NCI-H460 (cell line): ENCODE data around the gene CHMP4A. TPM values are rescaled to one million over a fixed set of nuclear protein-coding genes. Genes with fewer than 3 reads are reported as not detected.
A peak's percentile ranks its signal among the peaks of the same experiment; 100 is the strongest.
"Not testable (repeated sequence)": the region's sequence is repeated elsewhere in the genome, so short reads cannot be mapped to it uniquely, and the experiment has no call there.

Source experiments
- DNase-seq: peaks from one replicate; pipeline ENCODE4 v3.0.0-alpha.2; 2016; ENCODE audit warnings: low read depth; ENCODE audit errors: extremely low read depth
- total RNA-seq: library from RNA; depleted of rRNA; stranded (reverse); fragments of >200 nt; shearing (Covaris generic); gene quantifications from 2 replicates; pipeline ENCODE4 v1.2.3, GENCODE V29; 2014

Gene CHMP4A
- total RNA-seq, 1 experiment from 2014 or later = 82.4 TPM

GRCh38 chr14:24231263-24232120 lies 18.2 kb upstream of the CHMP4A start:
- DNase-seq = no peak

DNA sequence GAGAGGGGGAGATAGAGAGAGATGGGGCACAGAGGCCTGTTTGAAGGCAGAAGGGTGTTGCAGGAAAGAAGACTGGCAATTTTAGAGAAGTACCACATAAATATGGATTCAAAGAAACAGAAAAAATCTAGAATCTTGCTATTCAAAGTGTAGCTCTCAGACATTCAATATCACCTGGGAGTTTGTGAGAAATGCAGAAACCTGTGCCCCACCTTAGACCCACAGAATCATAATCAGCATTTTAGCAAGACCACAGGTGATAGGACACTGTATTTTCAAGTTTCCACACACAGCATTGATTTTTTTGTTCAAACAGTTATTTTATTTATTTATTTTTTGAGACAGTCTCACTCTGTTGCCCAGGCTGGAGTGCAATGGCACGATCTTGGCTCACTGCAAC lies 15.6 kb upstream of the CHMP4A start:
- no peak for DNase-seq

GRCh38 chr14:24226473-24226872 lies 13.2 kb upstream of the CHMP4A start:
- DNase-seq = no peak

- no peak for DNase-seq
Measured at GRCh38 chr14:24224618-24225071, 11.4 kb upstream of the CHMP4A start.

GRCh38 chr14:24222987-24223386 lies 9.7 kb upstream of the CHMP4A start:
- DNase-seq = not testable (repeated sequence)

GRCh38 chr14:24219521-24219920 lies 6.2 kb upstream of the CHMP4A start:
- no peak for DNase-seq

- no peak for DNase-seq
Measured at GRCh38 chr14:24219080-24219479, 5.8 kb upstream of the CHMP4A start.

DNA sequence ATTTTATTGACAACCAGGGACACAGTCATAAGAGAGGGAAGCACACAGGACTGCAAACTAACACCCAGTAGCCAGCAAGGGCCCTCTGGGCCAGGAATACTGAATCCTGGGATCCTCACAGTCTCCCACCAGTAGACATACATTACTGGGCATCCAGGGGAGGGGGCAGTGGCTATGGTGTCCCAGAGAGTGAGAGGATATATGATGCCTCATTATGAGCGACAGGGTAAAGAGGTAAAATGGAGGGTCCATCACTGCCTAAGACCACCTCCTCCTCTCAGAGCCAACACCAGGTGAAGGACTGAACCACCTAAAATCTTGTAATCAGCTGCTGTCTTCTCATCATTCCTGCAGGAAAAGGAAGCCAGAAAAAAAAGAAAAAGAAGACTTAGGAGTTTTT lies 3.6 kb upstream of the CHMP4A start:
- DNase-seq = not testable (repeated sequence)

DNA sequence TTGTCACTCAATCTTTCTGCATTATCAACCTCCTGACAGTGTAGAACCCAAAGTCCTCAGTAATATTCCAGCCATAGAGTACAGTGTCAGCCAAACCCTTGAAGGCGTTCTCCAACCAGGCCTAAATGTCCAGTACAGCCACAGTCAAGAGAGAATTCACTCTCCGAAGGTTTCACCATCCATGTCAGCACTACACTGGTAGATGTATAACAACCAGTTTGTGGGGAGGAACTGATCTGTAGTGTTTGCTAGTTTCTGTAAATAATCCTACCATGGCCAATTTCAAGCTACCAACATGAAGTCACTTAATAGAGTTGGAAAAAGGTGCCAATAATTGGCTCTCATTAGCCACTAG lies 3.0 kb upstream of the CHMP4A start:
- DNase-seq = no peak

DNA sequence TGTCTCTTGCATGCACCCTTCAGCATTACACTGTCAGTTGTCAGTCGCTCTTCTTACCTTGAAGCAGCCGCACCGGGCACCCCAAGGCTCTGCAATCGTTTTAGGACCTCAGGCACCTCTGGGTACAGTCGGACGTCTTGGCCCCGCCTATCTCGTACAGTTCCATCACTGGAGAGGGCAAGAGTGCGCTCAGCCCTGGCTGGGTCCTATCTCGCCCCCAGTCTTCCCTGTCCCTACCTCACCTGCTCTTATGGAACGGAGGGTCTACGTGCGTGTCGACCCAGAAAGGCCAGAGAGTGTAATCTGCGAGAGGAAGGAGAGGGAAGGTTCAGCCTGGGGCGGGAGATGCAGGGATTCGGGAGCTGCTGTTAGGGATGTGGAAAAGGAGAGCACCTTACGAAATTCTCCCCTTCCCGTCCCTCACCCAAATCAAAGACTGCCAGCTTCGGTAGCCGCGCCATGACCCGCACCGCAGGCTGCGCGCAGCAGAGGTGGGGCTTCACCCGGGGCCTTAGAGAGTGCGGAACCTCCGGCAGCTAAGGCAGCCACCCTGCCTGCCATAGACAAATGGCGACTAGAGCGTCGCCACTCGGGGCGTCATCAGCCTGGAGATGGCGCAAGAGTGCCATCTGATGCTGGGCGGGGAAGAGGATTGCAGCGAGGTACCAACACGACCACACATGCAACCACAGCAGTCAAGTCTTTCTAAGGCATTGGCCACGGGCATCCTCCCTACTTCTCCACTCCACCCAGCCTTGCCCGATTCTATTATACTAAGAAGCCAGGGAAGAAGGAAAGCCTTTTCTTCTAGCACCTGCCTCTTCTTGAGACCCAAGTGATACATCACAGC lies 2.4 kb upstream of the CHMP4A start, which contains the start of gene MDP1:
MDP1 (minus strand) TSS at position 572 of the 850 bp plus-strand sequence; CDS start at position 461, 111 bp downstream.
- DNase-seq = peak; percentile 87

- DNase-seq = no peak
Measured at GRCh38 chr14:24213866-24214662, 776 bp upstream of the CHMP4A start.

DNA sequence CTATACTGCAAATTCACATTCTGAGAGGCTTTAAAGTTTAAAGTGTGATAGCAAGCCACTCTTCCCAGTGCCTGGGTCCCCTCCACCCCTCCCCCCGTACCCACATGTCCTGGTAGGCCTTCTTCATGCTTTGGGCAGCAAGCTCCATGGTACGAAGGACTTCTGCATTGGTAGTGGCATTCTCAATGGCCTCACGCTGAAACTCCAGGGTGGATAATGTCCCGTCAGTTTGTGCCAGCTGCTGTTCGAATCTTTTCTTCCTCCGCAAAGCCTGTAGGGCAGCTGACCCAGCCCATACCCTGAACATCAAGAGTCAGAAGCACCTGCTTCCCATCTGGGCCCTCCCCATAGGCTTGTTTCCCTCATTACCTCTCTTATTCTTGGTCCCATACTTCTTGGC lies 2.0 kb downstream of the CHMP4A start:
- no peak for DNase-seq

GRCh38 chr14:24207625-24208024 lies 5.7 kb downstream of the CHMP4A start:
- no peak for DNase-seq

DNA sequence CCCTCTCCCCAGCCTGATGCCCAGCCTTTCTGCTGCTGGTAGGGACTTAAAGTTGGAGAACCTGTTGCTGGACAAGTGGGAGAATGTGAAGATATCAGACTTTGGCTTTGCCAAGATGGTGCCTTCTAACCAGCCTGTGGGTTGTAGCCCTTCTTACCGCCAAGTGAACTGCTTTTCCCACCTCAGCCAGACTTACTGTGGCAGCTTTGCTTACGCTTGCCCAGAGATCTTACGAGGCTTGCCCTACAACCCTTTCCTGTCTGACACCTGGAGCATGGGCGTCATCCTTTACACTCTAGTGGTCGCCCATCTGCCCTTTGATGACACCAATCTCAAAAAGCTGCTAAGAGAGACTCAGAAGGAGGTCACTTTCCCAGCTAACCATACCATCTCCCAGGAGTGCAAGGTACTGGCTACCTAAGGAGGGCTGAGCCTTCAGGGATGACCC lies 6.2 kb downstream of the CHMP4A start:
- no peak for DNase-seq

DNA sequence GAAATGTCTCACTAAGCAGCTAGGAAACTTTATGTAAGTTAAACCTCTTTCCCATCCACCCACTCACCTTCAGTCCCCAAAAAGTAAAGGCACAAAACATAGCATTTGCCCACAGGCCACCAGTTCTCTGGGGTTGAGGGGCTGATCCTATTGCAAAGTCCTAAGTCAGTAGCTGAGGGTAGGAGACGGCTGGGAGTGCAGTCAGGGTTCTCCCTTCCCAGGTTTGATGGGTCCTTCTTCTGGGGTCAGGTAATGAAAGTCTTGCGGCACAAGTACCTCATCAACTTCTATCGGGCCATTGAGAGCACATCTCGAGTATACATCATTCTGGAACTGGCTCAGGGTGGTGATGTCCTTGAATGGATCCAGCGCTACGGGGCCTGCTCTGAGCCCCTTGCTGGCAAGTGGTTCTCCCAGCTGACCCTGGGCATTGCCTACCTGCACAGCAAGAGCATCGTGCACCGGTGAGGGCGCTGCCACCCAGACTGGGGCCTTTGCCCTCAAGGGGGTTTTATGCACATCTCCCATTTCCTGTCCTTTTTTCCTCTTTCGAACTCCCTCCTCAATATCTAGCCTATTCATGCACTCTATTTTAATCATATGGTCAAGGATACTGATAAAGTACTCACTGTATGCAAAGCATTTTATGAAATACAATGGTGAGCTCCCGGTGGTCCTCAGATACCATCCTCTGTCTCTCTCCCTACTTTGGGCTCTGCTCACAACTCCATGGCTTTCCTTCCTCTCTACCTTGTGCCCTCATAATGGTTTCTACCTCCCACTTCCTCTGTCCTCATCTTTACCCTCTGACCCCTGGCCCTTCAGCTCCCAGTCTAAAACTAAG lies 6.8 kb downstream of the CHMP4A start:
- DNase-seq = no peak

GRCh38 chr14:24204163-24205146 lies 8.8 kb downstream of the CHMP4A start:
- no peak for DNase-seq

DNA sequence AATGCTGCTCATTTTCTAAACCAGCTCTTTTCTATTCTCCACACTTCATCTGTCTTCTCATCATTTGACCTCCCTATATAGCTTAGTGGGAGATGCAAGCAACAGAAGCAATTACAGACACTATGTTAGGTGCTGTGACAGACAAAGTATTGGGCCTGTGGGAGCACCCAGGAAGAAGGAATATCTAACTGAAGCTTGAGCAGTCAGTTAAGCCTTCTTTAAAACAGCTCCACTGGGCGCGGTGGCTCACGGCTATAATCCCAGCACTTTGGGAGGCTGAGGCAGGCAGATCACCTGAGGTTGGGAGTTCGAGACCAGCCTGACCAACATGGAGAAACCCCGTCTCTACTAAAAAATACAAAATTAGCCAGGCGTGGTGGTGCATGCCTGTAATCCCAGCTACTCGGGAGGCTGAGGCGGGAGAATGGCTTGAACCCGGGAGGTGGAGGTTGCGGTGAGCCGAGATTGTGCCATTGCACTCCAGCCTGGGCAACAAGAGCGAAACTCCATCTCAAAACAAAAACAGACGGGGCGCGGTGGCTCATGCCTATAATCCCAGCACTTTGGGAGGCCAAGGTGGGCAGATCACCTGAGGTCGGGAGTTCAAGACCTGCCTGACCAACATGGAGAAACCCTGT lies 9.9 kb downstream of the CHMP4A start:
- DNase-seq = not testable (repeated sequence)

DNA sequence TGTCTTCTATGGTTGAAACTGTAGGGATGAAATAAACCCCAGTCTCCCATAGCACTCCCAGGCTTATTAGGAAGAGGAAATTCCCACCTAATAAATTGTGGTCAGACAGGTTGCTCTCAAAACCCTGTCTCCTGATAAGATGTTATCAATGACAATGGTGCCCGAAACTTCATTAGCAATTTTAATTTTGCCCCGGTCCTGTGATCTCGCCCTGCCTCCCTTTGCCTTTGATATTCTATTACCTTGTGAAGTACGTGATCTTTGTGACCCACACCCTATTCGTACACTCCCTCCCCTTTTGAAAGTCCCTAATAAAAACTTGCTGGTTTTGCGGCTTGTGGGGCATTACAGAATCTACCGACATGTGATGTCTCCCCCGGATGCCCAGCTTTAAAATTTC lies 10.8 kb downstream of the CHMP4A start:
- DNase-seq = not testable (repeated sequence)
